ENCODE results near the gene DGKB. TPM values are rescaled to one million over a fixed set of nuclear protein-coding genes. Genes with fewer than 3 reads are reported as not detected.

Gene DGKB
- total and polyA plus RNA-seq, 2 of the 8 experiments (the other 6 are each of a cell fraction or from before 2014, with no cell fraction given), result 1.9 to 2.6 TPM

- TF ChIP-seq CHD7 (IDR thresholded peaks at IDR 0.05; ENCODE audit: insufficient replicate concordance, low read length), result no peak
- TF ChIP-seq PHF8 (conservative IDR thresholded peaks at IDR 0.05; ENCODE audit: low read depth, low read length), result no peak
- no peak for TF ChIP-seq EP300 (IDR thresholded peaks at IDR 0.05; ENCODE audit: borderline replicate concordance in 1 of 2, low read depth in 2 of 2, low read length in 2 of 2)
- no peak for TF ChIP-seq ATF3 (IDR thresholded peaks at IDR 0.05; ENCODE audit: insufficient read depth, low read depth, low read length)
- no peak for TF ChIP-seq BACH1 (IDR thresholded peaks at IDR 0.05; ENCODE audit: low read length)
- no peak for TF ChIP-seq HDAC6 (IDR thresholded peaks at IDR 0.05; ENCODE audit: low read depth, low read length)
- no peak for TF ChIP-seq KDM4A (IDR thresholded peaks at IDR 0.05; ENCODE audit: low read depth, low read length, severe bottlenecking)
- TF ChIP-seq GTF2F1 (IDR thresholded peaks at IDR 0.05; ENCODE audit: borderline replicate concordance, low read depth, low read length), result no peak
- TF ChIP-seq NANOG (IDR thresholded peaks at IDR 0.05; ENCODE audit: insufficient read depth, low read depth, low read length, poor library complexity, severe bottlenecking), result no peak
- no peak for TF ChIP-seq CHD2 (IDR thresholded peaks at IDR 0.05; ENCODE audit: low read length)
These were observed 481.8 kb downstream of the DGKB start (continued) for GRCh38 chr7:14420768-14421167.

Data from H1 (cell line).